Fibroblast of lung (primary cell): ENCODE results near the gene EFCC1. TPM values are rescaled to one million over a fixed set of nuclear protein-coding genes. Genes with fewer than 3 reads are reported as not detected.

ENCODE experiments used
- DNase-seq, 2 donors: peaks; one replicate each; pipeline versions ENCODE4 v3.0.0 to v3.0.0-alpha.2; 2010; ENCODE audit warnings: low read depth in 2 of 2
- H2AFZ ChIP-seq: 2 replicates; pipeline ENCODE4 v1.5.1; 2012; ENCODE audit warnings: low read length, control low read depth, inconsistent platforms
- H3K27ac ChIP-seq: 2 replicates; pipeline ENCODE4 v1.5.1; 2011; ENCODE audit warnings: low read length, control low read depth; ENCODE audit not compliant: insufficient read depth
- H3K27me3 ChIP-seq: 2 replicates; pipeline ENCODE4 v1.5.1; 2011; ENCODE audit warnings: mild to moderate bottlenecking, low read length; ENCODE audit not compliant: control insufficient read depth, insufficient read depth
- H3K36me3 ChIP-seq: 2 replicates; pipeline ENCODE4 v1.5.1; 2011; ENCODE audit warnings: low read length; ENCODE audit not compliant: control insufficient read depth, insufficient read depth
- H3K4me1 ChIP-seq: 2 replicates; pipeline ENCODE4 v1.5.1; 2011; ENCODE audit warnings: low read length; ENCODE audit not compliant: control insufficient read depth, insufficient read depth; ENCODE audit errors: extremely low read depth
- H3K4me2 ChIP-seq: 2 replicates; pipeline ENCODE4 v1.5.1; 2011; ENCODE audit warnings: low read length, control low read depth; ENCODE audit not compliant: insufficient read depth; ENCODE audit errors: extremely low read depth
- H3K4me3 ChIP-seq, 4 experiments: fragments of 200-600 bp in 1 of 4; sonication (generic) in 1 of 4; replicated peaks in 1 of 4; 2 replicates each; pipeline ENCODE4 v1.5.1; 2011 to 2016; ENCODE audit warnings: low read length in 4 of 4, low read depth in 3 of 4, mild to moderate bottlenecking in 3 of 4, control low read depth in 2 of 4, inconsistent platforms in 1 of 4, mixed read lengths in 1 of 4; ENCODE audit not compliant: insufficient read depth in 1 of 4; ENCODE audit errors: control extremely low read depth in 1 of 4
- H3K79me2 ChIP-seq: 2 replicates; pipeline ENCODE4 v1.5.1; 2012; ENCODE audit warnings: mild to moderate bottlenecking, low read length, inconsistent platforms; ENCODE audit not compliant: control insufficient read depth, insufficient read depth
- H3K9ac ChIP-seq: 2 replicates; pipeline ENCODE4 v1.5.1; 2011; ENCODE audit warnings: mild to moderate bottlenecking, low read length, control low read depth; ENCODE audit not compliant: insufficient read depth
- H3K9me3 ChIP-seq: 2 replicates; pipeline ENCODE4 v1.5.1; 2012; ENCODE audit warnings: low read depth, low read length; ENCODE audit not compliant: control insufficient read depth, insufficient read depth
- H4K20me1 ChIP-seq: 2 replicates; pipeline ENCODE4 v1.5.1; 2011; ENCODE audit warnings: low read length; ENCODE audit not compliant: control insufficient read depth, insufficient read depth; ENCODE audit errors: extremely low read depth
- CTCF ChIP-seq, 2 donors: IDR thresholded peaks in 1 of 2; conservative IDR thresholded peaks in 1 of 2; 1 replicate in 1 of 2; 2 replicates in 1 of 2; pipeline ENCODE4 v1.5.1; 2011 to 2012; ENCODE audit warnings: low read length in 2 of 2, control low read depth in 1 of 2, inconsistent platforms in 1 of 2, low read depth in 1 of 2, mild to moderate bottlenecking in 1 of 2
- EZH2 ChIP-seq: IDR thresholded peaks from 2 replicates; pipeline ENCODE4 v1.5.1; 2012; ENCODE audit warnings: low read length, control low read depth, mild to moderate bottlenecking; ENCODE audit errors: missing control alignments
- polyA plus RNA-seq, 2 donors: library from polyadenylated mRNA; depleted of rRNA in 1 of 2; stranded (reverse) in 1 of 2; unstranded in 1 of 2; fragments of >200 nt; gene quantifications; 2 replicates each; pipeline ENCODE4 v1.2.1, GENCODE V29; 2011 to 2012; ENCODE audit warnings: missing spikeins in 1 of 2
- total RNA-seq: library from RNA; depleted of rRNA; stranded (reverse); fragments of >200 nt; gene quantifications from 2 replicates; pipeline ENCODE4 v1.2.1, GENCODE V29; 2014

The EFCC1 gene
- total and polyA plus RNA-seq, 2 donors (not counting 1 experiment from before 2014, with no cell fraction given), result not detected

- Histone ChIP-seq H3K4me2 (no peak overlapping the region), H3K9me3 (no peaks in the 10 kb centered on the region), H3K36me3 (no peaks in the 10 kb centered on the region), H3K27me3 (peaks cover 11% of the 10 kb centered on the region), H3K9ac (no peak overlapping the region), H3K27ac (no peak overlapping the region), H3K4me3 (no peak overlapping the region), H4K20me1 (no peaks in the 10 kb centered on the region), H3K4me1 (no peaks in the 10 kb centered on the region), H3K79me2 (no peaks in the 10 kb centered on the region), H2AFZ (no peak overlapping the region)
- TF ChIP-seq CTCF (conservative IDR thresholded peaks at IDR 0.05 in 1 of 2, IDR thresholded peaks at IDR 0.05 in 1 of 2; ENCODE audit: low read depth in 1 of 2, low read length in 2 of 2) (no peak), EZH2 (no peak)
- no peak for DNase-seq
These were observed 38.4 kb downstream of the EFCC1 start for GRCh38 chr3:129039271-129040038.

- TF ChIP-seq CTCF (conservative IDR thresholded peaks at IDR 0.05 in 1 of 2, IDR thresholded peaks at IDR 0.05 in 1 of 2; ENCODE audit: low read depth in 1 of 2, low read length in 2 of 2), result no peak
- TF ChIP-seq EZH2, result no peak
- no peaks in the 10 kb centered on the region for H3K79me2 ChIP-seq
These were observed 38.9 kb downstream of the EFCC1 start for GRCh38 chr3:129040039-129040336.

GRCh38 chr3:129040579-129041300, 39.6 kb downstream of the EFCC1 start:
- no peak overlapping the region for H3K4me2 ChIP-seq
- no peak overlapping the region for H3K4me3 ChIP-seq
- no peak for DNase-seq
- no peak for TF ChIP-seq CTCF (conservative IDR thresholded peaks at IDR 0.05 in 1 of 2, IDR thresholded peaks at IDR 0.05 in 1 of 2; ENCODE audit: low read depth in 1 of 2, low read length in 2 of 2)
- TF ChIP-seq EZH2, result no peak
- H3K9me3 ChIP-seq, result no peaks in the 10 kb centered on the region
- no peak overlapping the region for H3K27ac ChIP-seq
- H3K9ac ChIP-seq, result no peak overlapping the region
- H2AFZ ChIP-seq, result no peak overlapping the region
- no peaks in the 10 kb centered on the region for H3K4me1 ChIP-seq
- no peaks in the 10 kb centered on the region for H3K79me2 ChIP-seq
- no peaks in the 10 kb centered on the region for H4K20me1 ChIP-seq
- H3K36me3 ChIP-seq, result no peaks in the 10 kb centered on the region
- peaks cover 11% of the 10 kb centered on the region for H3K27me3 ChIP-seq

More at GRCh38 chr3:129040039-129040336, 38.9 kb downstream of the EFCC1 start:
- H3K4me2 ChIP-seq, result no peak overlapping the region
- H3K9me3 ChIP-seq, result no peaks in the 10 kb centered on the region
- H3K36me3 ChIP-seq, result no peaks in the 10 kb centered on the region
- H3K27me3 ChIP-seq, result peaks cover 11% of the 10 kb centered on the region
- no peak overlapping the region for H3K9ac ChIP-seq
- no peaks in the 10 kb centered on the region for H3K4me1 ChIP-seq
- no peak overlapping the region for H2AFZ ChIP-seq
- H3K4me3 ChIP-seq, result no peak overlapping the region
- no peak for DNase-seq
- H4K20me1 ChIP-seq, result no peaks in the 10 kb centered on the region
- H3K27ac ChIP-seq, result no peak overlapping the region
